Stimulated activated CD4-positive, alpha-beta T cell treated with anti-CD3 and anti-CD28 coated beads, Interleukin-12 subunit alpha, Interleukin-12 subunit beta, amount 100 ng/mL, for 48 hours (primary cell): ENCODE results near the gene PEX5L.

Experiments used
- DNase-seq, 3 donors: peaks; one replicate each; pipeline ENCODE4 v3.0.0-alpha.2; 2020; ENCODE audit warnings: low read depth in 2 of 3, low spot score in 1 of 3

PEX5L gene

DNA sequence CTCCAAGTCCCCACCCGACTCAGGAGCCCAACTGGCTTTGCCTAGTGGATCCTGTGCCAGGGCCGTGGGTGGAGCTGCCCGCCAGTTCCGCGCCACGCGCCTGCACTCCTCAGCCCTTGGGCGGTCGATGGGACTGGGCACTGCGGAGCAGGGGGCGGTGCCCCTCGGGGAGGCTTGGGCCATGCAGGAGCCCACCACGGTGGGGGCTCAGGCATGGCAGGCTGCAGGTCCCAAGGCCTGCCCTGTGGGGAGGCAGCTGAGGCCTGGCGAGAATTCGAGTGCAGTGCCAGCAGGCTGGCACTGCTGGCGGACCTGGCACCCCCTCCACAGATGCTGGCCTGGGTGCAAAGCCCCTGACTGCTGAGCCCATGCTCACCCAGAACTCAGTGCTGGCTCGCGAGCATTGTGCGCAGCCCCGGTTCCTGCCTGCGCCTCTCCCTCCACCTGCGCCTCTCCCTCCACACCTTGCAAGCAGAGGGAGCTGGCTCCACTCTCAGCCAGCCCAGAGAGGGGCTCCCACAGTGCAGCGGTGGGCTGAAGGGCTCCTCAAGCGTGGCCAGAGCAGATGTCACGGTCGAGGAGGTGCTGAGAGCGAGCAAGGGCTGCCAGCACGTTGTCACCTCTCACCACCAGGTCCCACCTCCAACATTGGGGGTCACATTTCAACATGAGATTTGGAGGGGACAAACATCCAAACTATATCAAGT, 261.2 kb downstream of the PEX5L start:
- DNase-seq = no peak

DNA sequence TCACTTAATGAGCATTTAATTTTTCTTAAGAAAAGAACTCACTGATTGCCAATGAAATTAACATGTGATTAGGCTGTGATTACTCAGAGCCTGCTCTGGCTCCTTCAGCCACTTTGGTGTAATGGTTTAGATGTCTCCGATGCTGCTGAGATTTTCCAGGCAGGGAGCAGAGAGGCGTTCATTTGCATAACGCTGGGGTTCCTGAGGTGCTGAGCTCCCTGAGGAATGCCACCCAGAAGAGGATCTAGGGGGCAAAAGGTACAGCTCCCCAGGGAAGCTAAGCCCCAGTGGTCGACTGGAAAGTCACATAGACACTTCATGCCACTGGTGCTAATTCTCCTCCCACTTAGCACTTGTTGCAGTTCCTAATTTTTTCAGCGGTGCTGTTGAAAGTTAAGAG, 264.4 kb downstream of the PEX5L start:
- no peak for DNase-seq

DNA sequence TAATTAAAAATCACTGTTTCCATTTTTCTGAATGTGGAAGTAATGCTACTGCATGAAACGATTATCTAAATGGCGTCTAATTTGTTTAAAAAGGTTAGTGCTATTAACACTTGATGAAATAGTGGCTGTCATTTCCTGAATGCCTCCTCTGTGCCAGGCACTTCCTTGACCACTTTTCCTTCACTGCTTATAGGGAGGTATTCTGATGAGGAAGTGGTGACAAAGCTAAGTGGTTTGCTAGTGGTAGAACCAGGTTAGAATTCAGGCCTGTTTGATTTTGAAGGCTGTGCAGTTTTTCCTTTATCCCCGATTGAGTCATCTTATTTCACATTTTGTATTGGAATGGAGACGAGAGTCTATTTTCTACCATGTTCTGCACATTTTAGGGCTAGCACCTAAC, 264.9 kb downstream of the PEX5L start:
- no peak for DNase-seq

DNA sequence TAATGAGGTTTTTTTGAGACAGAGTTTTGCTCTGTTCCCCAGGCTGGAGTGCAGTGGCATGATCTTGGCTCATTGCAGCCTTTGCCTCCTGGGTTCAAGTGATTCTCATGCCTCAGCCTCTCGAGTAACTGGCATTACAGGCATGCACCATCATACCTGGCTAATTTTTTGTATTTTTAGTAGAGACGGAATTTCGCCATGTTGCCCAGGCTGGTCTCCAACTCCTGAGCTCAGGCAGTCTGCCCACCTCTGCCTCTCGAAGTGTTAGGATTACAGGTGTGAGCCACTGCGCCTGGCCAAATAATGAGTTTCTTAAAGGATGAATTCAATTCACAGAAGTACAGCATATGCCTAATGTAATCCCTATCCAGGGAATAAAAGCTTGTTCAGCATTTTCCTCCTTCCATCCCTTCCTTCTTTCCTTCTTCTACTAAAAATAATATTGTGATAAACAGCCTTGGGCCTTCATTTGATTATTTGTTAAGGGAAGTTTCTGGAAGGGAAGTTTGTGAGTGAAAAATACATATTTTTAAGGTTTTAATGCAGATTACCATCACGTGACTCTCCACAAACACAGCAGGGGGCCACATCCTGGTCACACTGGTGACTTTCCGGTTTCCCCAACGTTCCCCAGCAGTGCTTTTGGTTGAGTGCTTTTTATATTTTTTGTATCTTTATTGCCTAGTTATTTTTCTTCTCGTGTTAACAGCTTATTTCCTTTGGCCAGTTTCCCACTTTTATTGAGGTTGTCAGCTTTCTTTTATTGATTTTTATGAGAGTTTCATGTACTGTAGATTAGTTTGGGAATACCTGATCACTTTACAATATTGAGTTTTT, 267.1 kb downstream of the PEX5L start:
- DNase-seq = no peak

DNA sequence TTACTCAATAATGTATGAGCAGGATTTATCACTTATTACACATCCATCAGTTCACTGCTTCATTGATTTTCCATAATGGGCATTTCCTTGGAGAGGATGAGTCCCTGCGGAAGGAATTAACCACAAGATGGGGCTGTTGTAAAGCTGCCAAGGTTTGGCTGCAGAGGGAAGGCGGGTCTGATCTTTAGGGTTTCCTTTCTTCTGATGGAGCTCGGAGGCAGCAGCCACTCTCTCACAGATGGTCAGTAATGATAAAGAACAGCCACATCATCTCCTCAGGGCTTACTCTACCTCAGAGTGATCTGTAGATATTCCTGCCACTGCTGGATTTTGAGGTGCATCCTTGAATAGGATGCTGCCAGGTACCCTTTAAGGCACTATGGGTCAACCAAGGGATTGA, 268.7 kb downstream of the PEX5L start:
- no peak for DNase-seq

DNA sequence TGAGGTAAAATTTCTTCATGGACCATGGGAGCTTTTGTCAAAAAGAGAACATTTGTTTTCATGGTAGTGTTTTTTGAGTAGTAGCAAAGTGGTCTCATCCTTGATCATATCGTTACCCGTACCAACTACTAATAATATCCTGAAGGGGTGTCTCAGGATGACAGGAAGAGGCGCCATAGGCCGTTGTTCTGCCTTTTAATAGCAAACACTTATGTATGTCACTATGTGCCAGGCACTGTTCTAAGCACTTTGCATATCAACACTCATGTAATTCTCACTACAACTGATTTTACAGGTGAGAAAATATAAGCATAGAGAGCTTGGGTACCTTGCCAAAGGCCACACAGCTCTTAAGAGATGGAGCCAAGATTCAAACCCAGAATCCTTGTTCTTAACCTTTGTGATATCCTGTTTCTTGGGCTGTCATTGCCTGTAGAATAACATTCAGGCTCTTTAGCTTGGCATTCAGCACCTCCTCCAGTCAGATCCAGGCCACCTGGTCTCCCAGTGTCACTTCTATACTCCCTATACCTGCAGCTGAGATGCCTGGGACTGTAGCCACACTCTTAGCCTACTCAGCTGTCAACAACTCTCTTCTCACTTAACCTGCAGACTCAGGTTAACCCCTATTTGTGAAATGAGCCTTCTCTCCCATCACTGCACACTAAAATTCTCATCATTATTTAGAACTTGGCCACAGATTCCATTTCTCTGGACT, 270.2 kb downstream of the PEX5L start:
- DNase-seq = no peak

DNA sequence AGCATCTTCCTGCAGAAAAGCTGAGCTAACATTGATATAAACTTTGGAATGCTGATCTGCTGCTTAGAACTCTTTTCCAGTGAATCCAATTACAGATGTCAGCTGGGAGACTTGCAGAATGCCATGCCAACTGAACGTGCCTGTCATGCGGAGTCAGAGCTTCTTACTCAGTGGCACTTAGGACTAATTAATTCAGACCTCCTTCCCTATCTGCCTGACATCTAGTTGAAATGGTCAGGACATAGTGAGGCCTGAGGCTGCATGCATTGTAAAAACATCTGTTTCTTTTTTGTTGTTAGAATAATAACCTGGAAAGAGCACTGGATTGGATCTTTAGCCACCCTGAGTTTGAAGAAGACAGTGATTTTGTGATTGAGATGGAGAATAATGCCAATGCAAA, 271.3 kb downstream of the PEX5L start:
- no peak for DNase-seq

DNA sequence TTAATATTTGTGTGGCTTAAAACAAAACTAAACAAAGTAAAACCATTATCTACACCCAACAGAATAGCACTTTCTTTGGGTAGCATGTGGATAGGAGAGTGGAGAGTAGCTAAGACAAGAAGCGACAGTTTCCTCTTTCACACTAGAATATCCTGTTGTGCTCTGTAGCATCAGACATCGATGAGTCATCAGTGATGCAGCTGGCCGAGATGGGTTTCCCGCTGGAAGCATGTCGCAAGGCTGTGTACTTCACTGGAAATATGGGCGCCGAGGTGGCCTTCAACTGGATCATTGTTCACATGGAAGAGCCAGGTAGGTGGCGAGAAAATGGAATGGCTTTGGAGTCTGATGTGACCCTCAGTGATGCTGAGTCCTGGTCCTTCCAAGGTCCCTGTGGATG, 275.8 kb downstream of the PEX5L start:
- DNase-seq = no peak

DNA sequence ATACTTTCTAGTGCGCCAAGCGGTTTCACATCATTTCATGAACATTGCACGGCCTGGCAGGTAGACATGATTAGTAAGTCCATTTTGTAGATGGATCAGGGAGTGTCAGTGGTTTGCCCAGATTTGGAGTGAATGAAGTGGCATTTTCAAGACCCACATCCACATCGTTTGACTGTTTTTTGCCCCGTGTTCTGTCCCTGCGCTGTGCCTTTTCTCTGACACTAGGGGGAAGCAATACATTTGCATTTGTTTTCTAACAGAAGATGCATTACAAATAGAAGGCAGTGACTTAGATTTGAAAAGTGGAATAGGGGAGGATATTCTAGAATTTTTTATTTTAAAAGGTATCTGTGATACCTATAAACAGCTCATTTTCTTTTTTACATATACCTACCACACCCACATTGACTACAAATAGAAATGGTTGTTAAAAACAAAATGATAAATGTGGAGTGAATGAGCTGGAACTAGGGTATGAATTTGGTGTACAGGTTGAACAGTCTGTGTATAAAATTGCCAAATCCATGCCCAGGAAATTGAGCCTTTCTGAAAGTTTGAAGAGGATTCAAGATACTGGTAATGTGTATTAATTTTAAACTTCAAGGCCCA, 285.9 kb downstream of the PEX5L start:
- no peak for DNase-seq

DNA sequence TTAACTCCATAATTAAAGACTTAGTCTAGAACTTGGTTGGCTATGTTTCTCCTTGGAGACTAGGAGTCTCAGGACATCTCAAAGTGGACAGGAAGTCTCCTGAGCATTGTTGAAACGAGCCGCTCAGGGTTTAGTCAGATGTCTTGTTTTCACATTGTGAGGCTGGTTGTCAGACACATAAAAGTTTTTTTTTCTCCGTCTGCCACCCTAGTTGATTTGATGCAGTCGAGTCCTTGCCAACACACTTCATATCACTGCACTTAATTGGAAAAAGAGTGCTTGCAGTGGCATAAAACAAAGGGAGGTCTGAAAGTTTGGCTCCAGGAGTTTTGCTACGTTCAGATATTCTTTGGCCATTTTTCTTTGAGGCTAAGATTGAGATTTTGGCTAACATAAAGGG, 291.0 kb downstream of the PEX5L start:
- no peak for DNase-seq

DNA sequence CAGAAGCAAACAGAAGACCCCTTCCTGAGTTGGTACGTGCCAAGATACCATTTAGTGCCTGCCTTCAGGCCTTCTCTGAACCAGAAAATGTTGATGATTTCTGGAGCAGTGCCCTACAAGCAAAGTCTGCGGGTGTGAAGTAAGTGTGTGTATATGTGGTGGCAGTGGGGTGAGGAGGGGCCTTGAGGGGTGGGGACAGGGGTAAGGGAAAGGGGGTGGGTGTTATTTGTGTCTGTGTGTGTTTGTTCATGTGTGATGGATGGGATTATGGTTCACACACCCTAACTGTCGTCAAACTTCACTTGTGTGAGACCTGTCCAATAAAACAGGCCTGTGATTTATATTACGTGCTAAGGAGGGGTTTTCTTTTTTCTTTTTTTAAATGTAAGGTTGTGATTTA, 291.7 kb downstream of the PEX5L start:
- DNase-seq = no peak
